Trophoblast cell (in vitro differentiated cells and primary cell): ENCODE results near the gene TTLL8.

Experiments
- DNase-seq, 2 donors: peaks; one replicate each; pipeline ENCODE4 v3.0.0-alpha.2; 2016
- H2AFZ ChIP-seq: 2 replicates; pipeline ENCODE4 v1.6.1; 2013; ENCODE audit warnings: low read length, moderate library complexity, mild to moderate bottlenecking; ENCODE audit not compliant: insufficient read depth, poor library complexity
- H2AK5ac ChIP-seq: 2 replicates; pipeline ENCODE4 v1.6.1; 2013; ENCODE audit warnings: mild to moderate bottlenecking, low read length
- H2BK120ac ChIP-seq: 2 replicates; pipeline ENCODE4 v1.6.1; 2013; ENCODE audit warnings: low read length, mild to moderate bottlenecking, moderate library complexity; ENCODE audit not compliant: insufficient read depth, poor library complexity
- H2BK12ac ChIP-seq: 2 replicates; pipeline ENCODE4 v1.6.1; 2013; ENCODE audit warnings: mild to moderate bottlenecking, low read length, moderate library complexity
- H2BK5ac ChIP-seq: 2 replicates; pipeline ENCODE4 v1.6.1; 2013; ENCODE audit warnings: low read length, low read depth, moderate library complexity, mild to moderate bottlenecking; ENCODE audit not compliant: poor library complexity
- H3K14ac ChIP-seq: 2 replicates; pipeline ENCODE4 v1.6.1; 2013; ENCODE audit warnings: mild to moderate bottlenecking, low read length
- H3K18ac ChIP-seq: 2 replicates; pipeline ENCODE4 v1.6.1; 2013; ENCODE audit warnings: mild to moderate bottlenecking, low read length
- H3K23ac ChIP-seq: 2 replicates; pipeline ENCODE4 v1.6.1; 2013; ENCODE audit warnings: low read length
- H3K27ac ChIP-seq: 2 replicates; pipeline ENCODE4 v1.5.1; 2013; ENCODE audit warnings: low read depth, mild to moderate bottlenecking, inconsistent platforms, low read length, moderate library complexity
- H3K27me3 ChIP-seq: 2 replicates; pipeline ENCODE4 v1.6.1; 2013; ENCODE audit warnings: inconsistent platforms, mild to moderate bottlenecking, low read length, moderate library complexity; ENCODE audit not compliant: insufficient read depth
- H3K36me3 ChIP-seq, 2 experiments: 1 replicate in 1 of 2; 2 replicates in 1 of 2; pipeline ENCODE4 v1.6.1; 2013; ENCODE audit warnings: low read length in 2 of 2, mild to moderate bottlenecking in 2 of 2, moderate library complexity in 1 of 2; ENCODE audit not compliant: insufficient read depth in 2 of 2, control insufficient read depth in 1 of 2
- H3K4ac ChIP-seq: 2 replicates; pipeline ENCODE4 v1.6.1; 2013; ENCODE audit warnings: low read depth, mild to moderate bottlenecking, low read length, moderate library complexity
- H3K4me1 ChIP-seq, 2 experiments: 1 replicate in 1 of 2; 2 replicates in 1 of 2; pipeline ENCODE4 v1.6.1; 2013; ENCODE audit warnings: low read length in 2 of 2, mild to moderate bottlenecking in 2 of 2, moderate library complexity in 1 of 2; ENCODE audit not compliant: insufficient read depth in 2 of 2, control insufficient read depth in 1 of 2
- H3K4me2 ChIP-seq: 2 replicates; pipeline ENCODE4 v1.6.1; 2013; ENCODE audit warnings: inconsistent platforms, mild to moderate bottlenecking, low read length, moderate library complexity
- H3K4me3 ChIP-seq: 2 replicates; pipeline ENCODE4 v1.5.1; 2013; ENCODE audit warnings: mild to moderate bottlenecking, low read depth, low read length, inconsistent platforms
- H3K79me1 ChIP-seq: one replicate; pipeline ENCODE4 v1.6.1; 2013; ENCODE audit warnings: low read length
- H3K79me2 ChIP-seq: 2 replicates; pipeline ENCODE4 v1.6.1; 2013; ENCODE audit warnings: low read length, mild to moderate bottlenecking; ENCODE audit not compliant: control insufficient read depth, insufficient read depth, poor library complexity
- H3K9ac ChIP-seq: 2 replicates; pipeline ENCODE4 v1.6.1; 2013; ENCODE audit warnings: mild to moderate bottlenecking, low read length
- H3K9me3 ChIP-seq: 2 replicates; pipeline ENCODE4 v1.6.1; 2013; ENCODE audit warnings: low read depth, mild to moderate bottlenecking, control low read depth, inconsistent platforms, low read length; ENCODE audit not compliant: insufficient read depth
- H4K12ac ChIP-seq: 2 replicates; pipeline ENCODE4 v1.6.1; 2013; ENCODE audit warnings: low read depth, mild to moderate bottlenecking, low read length, moderate library complexity
- H4K8ac ChIP-seq: 2 replicates; pipeline ENCODE4 v1.6.1; 2013; ENCODE audit warnings: low read depth, mild to moderate bottlenecking, low read length, moderate library complexity
- H4K91ac ChIP-seq: one replicate; pipeline ENCODE4 v1.6.1; 2013; ENCODE audit warnings: low read depth, mild to moderate bottlenecking, low read length, moderate library complexity
- WGBS: extraction: QIAGEN DNeasy Blood & Tissue Kit; methylation state at CpG from one replicate; pipeline ENCODE4 v1.1.7; 2013; ENCODE audit warnings: missing lambda C conversion rate; ENCODE audit not compliant: insufficient read length, insufficient coverage; ENCODE audit errors: extremely low coverage; 5-methylcytosine and 5-hydroxymethylcytosine counted together

Gene TTLL8

GRCh38 chr22:49977578-49977977, 80.5 kb downstream of the TTLL8 start:
- DNase-seq = no peak
- no CpG with 5 or more reads among the region's 14 CpGs for WGBS

DNA sequence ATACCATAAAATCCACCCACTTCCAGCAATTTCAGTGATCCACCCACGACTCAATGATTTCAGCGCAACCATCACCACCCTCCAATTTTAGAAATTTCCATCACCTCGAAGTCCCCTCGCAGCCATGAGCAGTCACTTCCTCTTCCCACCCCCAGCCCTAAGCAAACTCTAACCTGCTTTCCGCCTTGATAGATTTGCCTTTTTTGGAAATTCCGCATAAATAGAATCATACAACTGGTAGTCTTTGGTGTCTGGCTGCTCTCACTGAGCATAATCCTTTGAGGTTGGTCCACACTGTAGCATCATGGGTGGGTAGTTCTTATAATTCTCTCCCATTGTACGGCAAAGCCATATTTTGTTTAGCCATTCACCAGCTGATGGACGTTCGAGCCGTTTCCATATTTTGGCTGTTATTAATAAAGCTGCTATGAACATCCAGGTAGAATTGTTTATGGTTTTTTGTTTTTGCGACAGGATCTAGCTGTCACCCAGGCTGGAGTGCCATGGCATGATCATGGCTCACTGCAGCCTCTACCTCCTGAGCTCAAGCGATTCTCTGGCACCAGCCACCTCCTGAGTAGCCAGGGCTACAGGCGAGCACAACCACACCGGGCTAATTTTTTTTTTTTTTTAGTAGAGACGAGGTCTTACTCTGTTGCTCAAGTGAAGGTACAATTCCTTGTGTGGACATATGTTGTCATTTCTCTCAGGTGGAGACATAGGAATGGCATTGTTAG, 81.5 kb downstream of the TTLL8 start:
- WGBS = no CpG with 5 or more reads among the region's 15 CpGs
- H3K79me1 ChIP-seq = no peaks in the 10 kb centered on the region
- no peak overlapping the region for H3K4me2 ChIP-seq
- H3K4me1 ChIP-seq = peaks cover 0 to under 1% of the 10 kb centered on the region in 2 experiments
- H2BK120ac ChIP-seq = no peak overlapping the region
- no peak overlapping the region for H4K12ac ChIP-seq
- H2BK5ac ChIP-seq = no peak overlapping the region
- no peaks in the 10 kb centered on the region for H3K79me2 ChIP-seq
- H4K91ac ChIP-seq = no peak overlapping the region
- no peak overlapping the region for H3K27ac ChIP-seq
- no peak overlapping the region for H2AFZ ChIP-seq
- no peaks in the 10 kb centered on the region for H3K36me3 ChIP-seq
- H3K9ac ChIP-seq = no peak overlapping the region
- H3K23ac ChIP-seq = no peak overlapping the region
- DNase-seq = peak; percentile 21 to 48
- H3K4ac ChIP-seq = no peak overlapping the region
- no peak overlapping the region for H3K4me3 ChIP-seq
- H2AK5ac ChIP-seq = no peak overlapping the region
- H3K14ac ChIP-seq = no peak overlapping the region
- H3K18ac ChIP-seq = no peak overlapping the region
- H3K9me3 ChIP-seq = peaks cover 7% of the 10 kb centered on the region
- H3K27me3 ChIP-seq = no peaks in the 10 kb centered on the region
- no peak overlapping the region for H4K8ac ChIP-seq
- H2BK12ac ChIP-seq = no peak overlapping the region

More at GRCh38 chr22:49977578-49977977, 80.5 kb downstream of the TTLL8 start:
- no peak overlapping the region for H3K23ac ChIP-seq
- H3K27ac ChIP-seq = no peak overlapping the region
- H2BK5ac ChIP-seq = no peak overlapping the region
- H3K9me3 ChIP-seq = peaks cover 7% of the 10 kb centered on the region
- H3K4me3 ChIP-seq = no peak overlapping the region
- no peak overlapping the region for H3K4me2 ChIP-seq
- H3K4ac ChIP-seq = no peak overlapping the region
- H2BK12ac ChIP-seq = no peak overlapping the region
- H3K4me1 ChIP-seq = no peaks in the 10 kb centered on the region
- no peaks in the 10 kb centered on the region for H3K27me3 ChIP-seq
- no peak overlapping the region for H4K8ac ChIP-seq
- H3K9ac ChIP-seq = no peak overlapping the region
- no peaks in the 10 kb centered on the region for H3K36me3 ChIP-seq
- H3K79me1 ChIP-seq = no peaks in the 10 kb centered on the region
- no peak overlapping the region for H3K14ac ChIP-seq
- H4K12ac ChIP-seq = no peak overlapping the region
- no peak overlapping the region for H2AFZ ChIP-seq
- no peaks in the 10 kb centered on the region for H3K79me2 ChIP-seq
- no peak overlapping the region for H3K18ac ChIP-seq
- no peak overlapping the region for H2AK5ac ChIP-seq
- H4K91ac ChIP-seq = no peak overlapping the region
- no peak overlapping the region for H2BK120ac ChIP-seq

DNA sequence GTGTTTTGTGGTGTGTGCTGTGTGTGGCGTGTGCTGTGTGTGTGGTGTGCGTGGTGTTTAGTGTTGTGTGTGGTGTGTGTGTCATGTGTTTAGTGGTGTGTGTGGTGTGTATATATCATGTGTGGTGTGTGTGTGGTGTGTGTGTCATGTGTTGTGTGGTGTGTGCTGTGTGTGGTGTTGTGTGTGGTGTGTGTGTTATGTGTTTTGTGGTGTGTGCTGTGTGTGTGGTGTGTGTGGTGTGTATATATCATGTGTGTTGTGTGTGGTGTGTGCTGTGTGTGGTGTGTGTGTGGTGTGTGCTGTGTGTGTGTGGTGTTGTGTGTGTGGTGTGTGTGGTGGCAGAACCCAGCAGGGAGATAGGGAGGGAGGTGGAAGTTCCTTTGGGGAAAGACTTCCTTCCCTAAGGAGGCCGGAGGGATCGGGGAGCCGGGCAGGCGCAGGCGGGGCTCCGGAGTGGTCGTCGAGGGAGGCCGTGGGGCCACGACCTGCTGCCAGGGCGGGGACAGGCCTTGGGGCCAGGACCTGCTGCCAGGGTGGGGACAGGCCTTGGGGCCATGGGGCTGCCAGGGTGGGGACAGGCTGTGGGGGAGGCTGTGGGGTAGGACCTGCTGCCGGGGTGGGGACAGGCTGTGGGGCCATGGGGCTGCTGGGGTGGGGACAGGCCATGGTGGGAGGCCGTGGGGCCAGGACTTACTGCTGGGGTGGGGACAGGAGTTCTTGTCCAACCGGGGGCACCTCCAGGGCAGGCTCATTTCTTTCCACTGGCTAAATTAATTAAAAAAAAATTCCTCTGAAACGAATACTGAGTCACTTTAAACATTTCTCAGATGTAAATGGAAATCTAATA, 82.3 kb downstream of the TTLL8 start:
- Histone ChIP-seq H3K18ac (no peak overlapping the region), H3K9me3 (peaks cover 7% of the 10 kb centered on the region), H4K12ac (no peak overlapping the region), H4K8ac (no peak overlapping the region), H2BK12ac (no peak overlapping the region), H3K79me2 (no peaks in the 10 kb centered on the region), H2AFZ (no peak overlapping the region), H3K4me3 (peak overlapping the region; percentile 38), H3K23ac (no peak overlapping the region), H3K4me2 (no peak overlapping the region), H2BK5ac (no peak overlapping the region), H3K4me1 (peaks cover 4 to 8% of the 10 kb centered on the region in 2 experiments), H3K79me1 (peaks cover 4% of the 10 kb centered on the region), H3K9ac (no peak overlapping the region), H2AK5ac (no peak overlapping the region), H2BK120ac (no peak overlapping the region), H3K27ac (no peak overlapping the region), H3K36me3 (no peaks in the 10 kb centered on the region), H3K27me3 (no peaks in the 10 kb centered on the region), H4K91ac (no peak overlapping the region), H3K4ac (no peak overlapping the region), H3K14ac (no peak overlapping the region)
- WGBS = no CpG with 5 or more reads among the region's 17 CpGs
- DNase-seq = no peak

GRCh38 chr22:49973018-49973961, 84.8 kb downstream of the TTLL8 start:
- no peak overlapping the region for H2BK120ac ChIP-seq
- H2AK5ac ChIP-seq = no peak overlapping the region
- H4K8ac ChIP-seq = no peak overlapping the region
- H3K79me2 ChIP-seq = no peaks in the 10 kb centered on the region
- H4K12ac ChIP-seq = no peak overlapping the region
- H4K91ac ChIP-seq = no peak overlapping the region
- no peak overlapping the region for H3K9ac ChIP-seq
- H2AFZ ChIP-seq = no peak overlapping the region
- peaks cover 13 to 15% of the 10 kb centered on the region in 2 experiments for H3K4me1 ChIP-seq
- peaks cover 10% of the 10 kb centered on the region for H3K9me3 ChIP-seq
- H3K27ac ChIP-seq = no peak overlapping the region
- H2BK12ac ChIP-seq = no peak overlapping the region
- H3K4ac ChIP-seq = no peak overlapping the region
- no peak overlapping the region for H3K4me2 ChIP-seq
- H3K36me3 ChIP-seq = no peaks in the 10 kb centered on the region
- over 99% methylated on average over 5 of the region's 5 CpGs for WGBS
- H3K79me1 ChIP-seq = peaks cover 6% of the 10 kb centered on the region
- no peak overlapping the region for H2BK5ac ChIP-seq
- H3K4me3 ChIP-seq = peak overlapping the region; percentile 54
- no peak for DNase-seq
- H3K23ac ChIP-seq = peak overlapping the region; percentile 16
- no peaks in the 10 kb centered on the region for H3K27me3 ChIP-seq
- no peak overlapping the region for H3K14ac ChIP-seq
- H3K18ac ChIP-seq = no peak overlapping the region
